Astrocyte (in vitro differentiated cells and primary cell): ENCODE measurements around the gene ABHD10. TPM values are rescaled to one million over a fixed set of nuclear protein-coding genes. Genes with fewer than 3 reads are reported as not detected.

Experiments
- DNase-seq: peaks from one replicate; pipeline ENCODE4 v3.0.0-alpha.2; 2010; ENCODE audit warnings: low read depth
- FAIRE-seq: peaks from 2 replicates; lab custom pipeline; 2011; peaks lifted over from hg19 to GRCh38; lab: Jason Lieb, UNC
- H2AFZ ChIP-seq: 2 replicates; pipeline ENCODE4 v1.6.0; 2012; ENCODE audit warnings: low read depth, low read length, inconsistent platforms
- H3K27ac ChIP-seq: 2 replicates; pipeline ENCODE4 v1.5.1; 2011; ENCODE audit warnings: low read depth, low read length, inconsistent platforms
- H3K27me3 ChIP-seq: 2 replicates; pipeline ENCODE4 v1.6.0; 2011; ENCODE audit warnings: low read length, inconsistent platforms; ENCODE audit not compliant: insufficient read depth
- H3K36me3 ChIP-seq: 2 replicates; pipeline ENCODE4 v1.5.1; 2011; ENCODE audit warnings: low read length, inconsistent platforms; ENCODE audit not compliant: insufficient read depth
- H3K4me1 ChIP-seq: 2 replicates; pipeline ENCODE4 v1.5.1; 2011; ENCODE audit warnings: low read length, inconsistent platforms; ENCODE audit not compliant: insufficient read depth
- H3K4me2 ChIP-seq: 2 replicates; pipeline ENCODE4 v1.6.0; 2012; ENCODE audit warnings: low read length, inconsistent platforms
- H3K4me3 ChIP-seq: 2 replicates; pipeline ENCODE4 v1.5.1; 2011; ENCODE audit warnings: low read depth, mild to moderate bottlenecking, low read length, inconsistent platforms; ENCODE audit not compliant: insufficient read depth
- H3K79me2 ChIP-seq: 2 replicates; pipeline ENCODE4 v1.6.0; 2012; ENCODE audit warnings: mild to moderate bottlenecking, low read length, inconsistent platforms; ENCODE audit not compliant: insufficient read depth
- H3K9ac ChIP-seq: 2 replicates; pipeline ENCODE4 v1.6.0; 2012; ENCODE audit warnings: mild to moderate bottlenecking, low read length, inconsistent platforms
- H3K9me3 ChIP-seq: 2 replicates; pipeline ENCODE4 v1.5.1; 2012; ENCODE audit warnings: low read depth, mild to moderate bottlenecking, low read length, inconsistent platforms; ENCODE audit not compliant: insufficient read depth
- H4K20me1 ChIP-seq: 2 replicates; pipeline ENCODE4 v1.6.0; 2012; ENCODE audit warnings: low read length, inconsistent platforms; ENCODE audit not compliant: insufficient read depth
- H3K27ac Mint-ChIP-seq: one replicate; pipeline ENCODE4 v1.8.0; 2021; ENCODE audit warnings: mild to moderate bottlenecking, mixed read lengths; ENCODE audit not compliant: unreplicated experiment
- H3K27me3 Mint-ChIP-seq: one replicate; pipeline ENCODE4 v1.8.0; 2021; ENCODE audit warnings: low read depth, mixed read lengths; ENCODE audit not compliant: unreplicated experiment
- H3K36me3 Mint-ChIP-seq: one replicate; pipeline ENCODE4 v1.8.0; 2021; ENCODE audit warnings: low read depth, mixed read lengths; ENCODE audit not compliant: unreplicated experiment
- H3K4me1 Mint-ChIP-seq: one replicate; pipeline ENCODE4 v1.8.0; 2021; ENCODE audit warnings: low read depth, mixed read lengths; ENCODE audit not compliant: unreplicated experiment
- H3K4me3 Mint-ChIP-seq: one replicate; pipeline ENCODE4 v1.8.0; 2021; ENCODE audit warnings: mild to moderate bottlenecking, moderate library complexity, mixed read lengths; ENCODE audit not compliant: unreplicated experiment
- H3K9me3 Mint-ChIP-seq: one replicate; pipeline ENCODE4 v1.8.0; 2021; ENCODE audit warnings: mild to moderate bottlenecking, mixed read lengths; ENCODE audit not compliant: unreplicated experiment
- CTCF ChIP-seq: IDR thresholded peaks from 2 replicates; pipeline ENCODE4 v1.5.1; 2011; ENCODE audit warnings: low read depth, mild to moderate bottlenecking, inconsistent platforms, low read length, moderate library complexity; ENCODE audit not compliant: insufficient read depth
- EZH2 ChIP-seq: IDR thresholded peaks from 2 replicates; pipeline ENCODE4 v1.6.1; 2012; ENCODE audit warnings: mild to moderate bottlenecking, low read length, inconsistent platforms; ENCODE audit not compliant: insufficient read depth
- total RNA-seq: library from RNA; stranded (reverse); gene quantifications from 2 replicates; pipeline ENCODE4 v1.2.1, GENCODE V29; 2021

ABHD10 gene
- total RNA-seq, 1 donor from 2014 or later: 26.6 TPM

DNA sequence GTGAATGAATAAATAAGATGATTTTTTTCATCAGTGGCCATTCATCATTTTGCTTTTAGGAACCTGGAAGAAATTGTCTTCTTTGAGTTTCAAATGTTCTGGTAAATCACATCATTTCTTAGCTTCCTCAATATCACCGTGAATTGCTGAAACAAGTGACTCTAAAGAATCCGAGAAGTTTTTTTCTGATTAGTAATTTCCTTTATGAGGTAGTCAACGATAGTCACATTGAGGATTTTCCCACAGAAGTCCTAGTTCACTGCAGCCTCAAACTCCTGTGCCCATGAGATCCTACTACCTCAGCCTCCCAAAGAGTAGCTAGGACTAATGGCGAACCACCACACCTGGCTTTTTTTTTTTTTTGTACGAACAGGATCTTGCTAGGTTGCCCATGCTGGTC, 52.1 kb downstream of the ABHD10 start:
- Histone ChIP-seq H3K27ac (no peak overlapping the region), H3K9me3 (no peaks in the 10 kb centered on the region), H3K36me3 (no peaks in the 10 kb centered on the region), H3K4me1 (no peaks in the 10 kb centered on the region), H4K20me1 (no peaks in the 10 kb centered on the region), H3K9ac (no peak overlapping the region), H3K4me2 (no peak overlapping the region), H3K27me3 (no peaks in the 10 kb centered on the region), H2AFZ (no peak overlapping the region), H3K79me2 (no peaks in the 10 kb centered on the region), H3K4me3 (no peak overlapping the region)
- no peak overlapping the region for H3K4me3 Mint-ChIP-seq
- DNase-seq: no peak
- no peak overlapping the region for H3K27ac Mint-ChIP-seq
- H3K4me1 Mint-ChIP-seq: peaks cover 6% of the 10 kb centered on the region
- no peaks in the 10 kb centered on the region for H3K9me3 Mint-ChIP-seq
- H3K27me3 Mint-ChIP-seq: no peaks in the 10 kb centered on the region
- TF ChIP-seq EZH2 (no peak), CTCF (no peak)
- FAIRE-seq: peak; percentile 20
- H3K36me3 Mint-ChIP-seq: no peaks in the 10 kb centered on the region

- FAIRE-seq (no peak), DNase-seq (no peak)
- no peak overlapping the region for H3K27ac Mint-ChIP-seq
- H3K36me3 Mint-ChIP-seq: no peaks in the 10 kb centered on the region
- H4K20me1 ChIP-seq: no peaks in the 10 kb centered on the region
- H3K9me3 ChIP-seq: no peaks in the 10 kb centered on the region
- H3K27ac ChIP-seq: no peak overlapping the region
- no peak for TF ChIP-seq CTCF
- TF ChIP-seq EZH2: no peak
- no peak overlapping the region for H2AFZ ChIP-seq
- peaks cover 6% of the 10 kb centered on the region for H3K4me1 Mint-ChIP-seq
- no peaks in the 10 kb centered on the region for H3K27me3 ChIP-seq
- H3K27me3 Mint-ChIP-seq: no peaks in the 10 kb centered on the region
- no peaks in the 10 kb centered on the region for H3K79me2 ChIP-seq
- H3K36me3 ChIP-seq: no peaks in the 10 kb centered on the region
- H3K4me1 ChIP-seq: no peaks in the 10 kb centered on the region
- H3K9me3 Mint-ChIP-seq: peaks cover 2% of the 10 kb centered on the region
- H3K4me3 ChIP-seq: no peak overlapping the region
- H3K9ac ChIP-seq: no peak overlapping the region
- no peak overlapping the region for H3K4me2 ChIP-seq
- no peak overlapping the region for H3K4me3 Mint-ChIP-seq
Measured at GRCh38 chr3:112032098-112032731, 53.4 kb downstream of the ABHD10 start.

DNA sequence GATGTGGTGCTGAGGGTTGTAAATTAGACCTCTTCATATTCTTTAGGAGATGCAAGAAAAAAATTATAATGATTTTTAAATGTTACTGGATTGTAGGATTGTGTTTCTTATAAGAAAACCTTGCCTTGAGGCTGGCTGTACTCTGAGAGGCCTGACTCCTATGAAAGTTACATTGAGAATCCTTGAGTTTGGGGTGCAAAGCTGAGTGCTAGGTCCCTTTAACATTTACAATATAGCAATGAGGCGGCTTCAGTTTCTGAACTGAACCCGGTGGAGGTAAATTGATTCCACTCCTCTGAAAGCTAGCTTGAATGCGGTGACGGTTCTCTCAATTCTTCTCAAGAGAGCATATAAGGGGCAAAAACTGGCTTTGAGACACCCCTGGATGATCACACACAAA, 55.6 kb downstream of the ABHD10 start, which contains the start of gene TMPRSS7:
Gene TMPRSS7 (plus strand): TSS at position 301 of the 400 bp plus-strand sequence. CDS start 110 bp downstream, outside the sequence.
- no peak for FAIRE-seq

More for the DNA sequence above, 55.6 kb downstream of the ABHD10 start, which contains the start of gene TMPRSS7:
- Histone ChIP-seq H3K4me3 (no peak within 1 kb of the TSS), H3K79me2 (no peaks in the 10 kb centered on the region), H3K36me3 (no peaks in the 10 kb centered on the region), H2AFZ (peak within 1 kb of the TSS; percentile 28), H3K27ac (no peak within 1 kb of the TSS), H3K4me2 (no peak within 1 kb of the TSS), H3K9ac (no peak within 1 kb of the TSS), H4K20me1 (no peaks in the 10 kb centered on the region), H3K9me3 (no peaks in the 10 kb centered on the region), H3K27me3 (no peaks in the 10 kb centered on the region), H3K4me1 (no peaks in the 10 kb centered on the region)
- peaks cover 8% of the 10 kb centered on the region for H3K4me1 Mint-ChIP-seq
- no peak for DNase-seq
- H3K27me3 Mint-ChIP-seq: no peaks in the 10 kb centered on the region
- H3K9me3 Mint-ChIP-seq: peaks cover 6% of the 10 kb centered on the region
- no peak within 1 kb of the TSS for H3K4me3 Mint-ChIP-seq
- no peaks in the 10 kb centered on the region for H3K36me3 Mint-ChIP-seq
- TF ChIP-seq CTCF (no peak), EZH2 (no peak)
- H3K27ac Mint-ChIP-seq: peak within 1 kb of the TSS; percentile 44
